ENCODE data around the gene NBEAL2. TPM values are rescaled to one million over a fixed set of nuclear protein-coding genes. Genes with fewer than 3 reads are reported as not detected.
"Not testable (repeated sequence)": the region's sequence is repeated elsewhere in the genome, so short reads cannot be mapped to it uniquely, and the experiment has no call there.

Gene NBEAL2
- total RNA-seq, 1 donor: 92.6 TPM

DNA sequence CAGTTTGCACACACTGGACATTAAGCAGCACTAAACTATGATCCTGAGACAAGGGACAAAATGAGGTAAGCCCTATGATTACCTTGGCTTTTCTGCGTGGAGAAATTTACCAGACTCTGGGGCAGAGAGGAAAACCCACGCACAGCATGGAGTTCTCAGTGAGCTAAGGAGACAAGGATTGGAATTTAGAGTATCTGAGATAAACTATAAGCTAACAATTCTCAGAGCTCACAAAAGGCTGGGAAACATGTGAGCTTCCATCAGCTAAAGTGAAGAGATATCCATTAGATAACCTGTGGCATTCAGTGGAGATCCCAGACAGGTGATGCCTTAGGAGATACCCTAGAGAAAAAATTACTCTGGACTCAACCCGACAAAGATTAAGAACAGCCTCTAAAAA is 48.7 kb downstream of the NBEAL2 start:
- DNase-seq (ENCODE audit: low read depth in 2 of 3, low spot score in 2 of 3): no peak

DNA sequence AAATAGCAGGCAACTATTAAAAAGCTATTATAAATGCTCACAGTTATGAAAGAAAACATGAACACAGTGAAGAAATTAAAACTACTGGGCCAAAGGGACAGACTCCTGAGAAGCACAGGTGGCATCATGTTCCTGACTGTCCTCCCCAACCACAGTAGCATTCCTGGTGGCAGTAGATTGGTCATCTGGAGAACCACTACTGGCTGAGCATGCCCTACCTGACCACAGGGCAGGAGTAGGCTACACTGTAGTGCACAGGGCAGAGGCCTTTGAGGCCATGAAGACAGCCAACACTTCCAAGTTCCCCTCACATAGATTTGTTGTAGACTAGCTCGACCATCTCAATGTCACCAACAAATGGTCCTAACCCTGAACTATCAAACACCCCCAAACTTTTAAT is 49.2 kb downstream of the NBEAL2 start:
- no peak for DNase-seq (ENCODE audit: low read depth in 2 of 3, low spot score in 2 of 3)

DNA sequence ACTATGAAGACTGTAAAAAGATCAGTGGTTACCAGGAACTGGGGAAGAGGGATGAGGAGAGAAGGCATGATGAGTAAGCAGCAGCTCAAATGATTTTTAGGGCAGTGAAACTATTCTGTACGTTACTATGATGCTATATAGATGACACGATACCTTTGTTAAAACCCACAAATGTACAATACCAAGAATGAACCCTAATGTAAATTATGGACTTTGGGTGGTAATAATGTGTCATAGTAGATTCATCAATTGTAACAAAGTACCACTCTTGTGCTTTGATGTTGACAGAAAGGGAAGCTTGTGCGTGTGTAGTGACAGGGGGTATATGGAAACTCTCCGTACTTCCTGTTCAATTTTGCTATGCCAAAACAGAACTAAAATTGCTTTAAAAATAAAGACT is 51.6 kb downstream of the NBEAL2 start:
- DNase-seq (ENCODE audit: low read depth in 2 of 3, low spot score in 2 of 3): not testable (repeated sequence)

DNA sequence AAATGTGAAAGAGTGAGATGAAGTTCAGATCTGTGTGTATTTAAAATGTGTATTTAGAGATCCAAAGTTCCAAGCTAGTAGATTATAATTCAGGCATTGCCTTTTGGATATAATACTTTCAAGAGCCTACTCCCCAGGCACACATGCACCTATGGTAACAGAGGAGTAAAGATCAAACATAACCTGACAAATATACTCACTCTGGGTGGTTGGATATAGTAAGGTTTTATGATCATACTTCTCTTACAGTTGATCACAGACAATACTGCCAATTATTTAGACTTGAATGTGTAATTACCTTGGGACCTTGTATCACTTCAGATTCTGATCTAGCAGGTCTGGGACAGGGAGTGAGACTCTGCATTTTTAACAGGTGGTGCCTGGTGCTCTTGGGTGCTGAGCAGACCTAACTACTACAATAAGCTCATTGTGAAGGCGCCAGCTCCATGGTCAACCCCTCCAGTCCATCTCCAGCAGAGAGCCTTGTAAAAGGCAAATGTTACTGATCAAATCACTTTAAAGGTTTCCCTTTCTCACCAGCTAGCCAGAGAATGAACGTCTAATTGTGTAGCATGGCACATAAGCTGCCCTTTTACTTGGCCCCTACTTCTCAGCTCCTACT is 55.5 kb downstream of the NBEAL2 start:
- DNase-seq (ENCODE audit: low read depth in 2 of 3, low spot score in 2 of 3): no peak

DNA sequence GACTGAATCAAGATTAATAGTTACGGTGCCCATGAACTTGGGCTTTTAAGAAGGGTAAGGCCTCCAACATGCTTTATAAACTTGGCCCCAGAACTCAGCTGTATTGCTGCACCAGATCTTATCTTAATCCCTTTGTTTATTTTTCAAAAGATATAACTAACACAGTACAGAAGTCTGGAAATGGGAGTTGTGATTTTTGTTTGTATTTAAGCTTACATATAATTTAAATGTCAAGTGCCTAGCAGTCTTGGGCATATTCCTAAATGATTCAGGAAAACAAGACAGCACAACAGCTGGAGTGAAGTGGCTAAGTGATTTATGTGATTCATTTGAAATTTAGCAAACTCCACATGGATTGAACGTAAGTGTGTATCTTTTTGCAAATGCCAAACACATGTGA is 56.2 kb downstream of the NBEAL2 start:
- no peak for DNase-seq (ENCODE audit: low read depth in 2 of 3, low spot score in 2 of 3)

DNA sequence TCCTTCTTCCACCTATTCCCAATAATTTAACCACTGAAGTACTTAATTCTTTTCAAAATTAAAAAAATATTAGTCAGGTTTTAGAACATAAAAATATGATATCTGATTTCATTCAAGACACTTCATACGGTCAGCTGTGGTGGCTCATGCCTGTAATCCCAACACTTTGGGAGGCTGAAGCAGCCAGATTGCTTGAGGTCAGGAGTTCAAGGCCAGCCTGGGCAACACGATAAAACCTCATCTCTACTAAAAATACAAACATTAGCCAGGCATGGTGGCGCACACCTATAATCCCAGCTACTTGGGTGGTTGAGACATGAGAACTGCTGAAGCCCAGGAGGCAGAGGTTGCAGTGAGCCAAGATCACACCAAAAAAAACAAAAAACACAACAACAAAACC is 56.7 kb downstream of the NBEAL2 start:
- DNase-seq (ENCODE audit: low read depth in 2 of 3, low spot score in 2 of 3): no peak

DNA sequence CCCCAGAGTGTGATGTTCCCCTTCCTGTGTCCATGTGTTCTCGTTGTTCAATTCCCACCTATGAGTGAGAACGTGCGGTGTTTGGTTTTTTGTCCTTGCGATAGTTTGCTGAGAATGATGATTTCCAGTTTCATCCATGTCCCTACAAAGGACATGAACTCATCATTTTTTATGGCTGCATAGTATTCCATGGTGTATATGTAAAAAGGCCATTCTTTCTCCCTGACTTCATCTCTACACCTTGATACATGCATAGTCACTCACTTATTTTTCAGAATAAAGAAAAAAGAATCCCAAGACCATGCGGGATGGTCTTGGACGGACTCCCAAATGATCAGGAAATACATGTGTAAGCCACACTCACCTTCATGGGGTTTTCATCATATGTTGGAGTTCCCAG is 57.8 kb downstream of the NBEAL2 start:
- not testable (repeated sequence) for DNase-seq (ENCODE audit: low read depth in 2 of 3, low spot score in 2 of 3)

DNA sequence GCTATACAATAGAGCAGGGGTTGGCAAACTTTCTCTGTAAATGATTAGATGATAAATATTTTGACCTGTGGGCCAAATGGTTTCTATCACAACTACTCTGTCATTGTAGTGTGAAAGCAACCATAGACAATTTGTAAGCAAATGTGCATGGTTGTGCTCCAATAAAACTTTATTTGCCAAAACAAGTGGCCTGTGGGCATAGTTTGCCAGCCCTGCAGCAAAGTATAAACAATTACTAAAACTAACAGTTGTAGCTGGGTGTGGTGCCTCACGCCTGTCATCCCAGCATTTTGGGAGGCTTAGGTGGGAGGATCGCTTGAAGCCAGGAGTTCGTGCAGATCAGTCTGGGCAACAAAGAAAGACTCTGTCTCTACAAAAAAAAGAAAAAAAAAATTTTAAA is 61.6 kb downstream of the NBEAL2 start:
- DNase-seq (ENCODE audit: low read depth in 2 of 3, low spot score in 2 of 3): no peak

DNA sequence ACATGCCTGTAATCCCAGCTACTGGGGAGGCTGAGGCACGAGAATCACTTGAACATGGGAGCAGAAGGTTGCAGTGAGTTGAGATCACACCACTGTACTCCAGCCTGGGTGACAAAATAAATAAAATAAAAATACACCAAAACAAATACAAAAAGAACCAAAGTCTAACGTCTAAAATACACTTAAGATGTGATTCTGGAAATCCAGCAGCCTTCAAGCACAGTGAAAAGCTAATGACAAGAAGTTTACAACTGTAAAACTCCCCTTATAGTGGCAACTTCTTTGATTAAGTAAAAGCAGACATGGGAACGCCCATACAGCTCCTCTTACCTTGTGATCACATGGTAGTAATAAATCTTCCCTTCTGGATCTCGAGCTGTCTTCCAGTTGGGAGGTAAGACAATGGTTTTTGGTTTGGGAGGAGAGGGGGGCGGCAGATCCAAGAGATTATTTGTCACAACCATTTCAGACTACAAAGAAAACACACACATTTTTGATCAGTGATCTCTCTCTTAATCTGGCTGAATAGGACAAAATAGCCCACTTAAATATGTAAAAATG is 62.8 kb downstream of the NBEAL2 start:
- no peak for DNase-seq (ENCODE audit: low read depth in 2 of 3, low spot score in 2 of 3)

DNA sequence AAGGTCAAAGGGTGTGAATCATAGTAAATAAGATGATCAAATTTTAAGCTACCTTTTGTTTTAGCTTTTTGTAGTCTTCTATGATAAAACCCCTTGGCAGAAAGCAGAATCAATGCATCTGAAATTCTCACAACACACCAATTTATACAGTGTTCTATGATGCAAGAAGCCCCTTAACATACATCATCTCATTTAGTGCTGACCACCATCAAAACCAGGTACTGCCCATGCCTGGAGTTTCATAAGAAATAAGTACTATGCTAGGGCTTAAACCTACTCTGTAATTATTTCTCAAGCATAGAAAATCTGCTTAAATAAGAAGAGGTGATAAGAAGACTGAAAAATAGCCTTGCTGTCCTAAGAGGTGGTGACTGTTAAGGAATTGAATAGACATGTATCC is 67.6 kb downstream of the NBEAL2 start:
- DNase-seq (ENCODE audit: low read depth in 2 of 3, low spot score in 2 of 3): no peak

DNA sequence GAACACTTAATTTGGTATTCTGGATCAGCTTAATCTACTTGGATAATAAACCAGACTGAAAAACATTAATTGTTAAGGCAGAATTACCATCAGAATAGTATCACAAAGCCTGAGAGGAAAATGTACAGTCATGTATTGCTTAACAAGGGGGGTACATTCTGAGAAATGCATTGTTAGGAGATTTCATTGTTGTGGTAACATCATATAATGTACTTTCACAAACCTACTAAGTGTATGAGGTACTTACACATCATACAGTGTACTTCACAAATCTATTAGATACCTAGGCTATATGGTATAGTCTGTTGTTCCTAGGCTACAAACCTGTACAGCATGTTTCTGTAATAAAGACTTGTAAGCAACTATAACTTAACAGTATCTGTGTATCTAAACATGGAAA is 68.2 kb downstream of the NBEAL2 start:
- DNase-seq (ENCODE audit: low read depth in 2 of 3, low spot score in 2 of 3): no peak

DNA sequence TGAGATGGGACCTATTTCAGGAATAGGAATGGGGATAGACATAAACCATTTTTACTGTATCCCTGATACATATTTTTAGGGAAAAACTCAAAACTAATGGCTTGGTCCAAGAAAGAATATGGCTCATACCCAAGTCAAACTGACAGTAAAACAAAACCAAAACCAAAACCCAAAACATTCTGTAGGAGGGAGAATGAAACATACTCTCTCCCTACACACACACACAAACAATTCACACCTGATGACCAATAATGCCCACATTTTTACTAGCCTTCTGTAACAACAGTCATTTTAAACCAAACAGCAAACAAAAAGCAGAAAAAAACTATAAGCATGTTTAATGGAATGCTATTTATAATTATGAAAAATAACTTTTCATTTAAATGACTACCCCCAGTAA is 74.9 kb downstream of the NBEAL2 start:
- DNase-seq (ENCODE audit: low read depth in 2 of 3, low spot score in 2 of 3): no peak

DNA sequence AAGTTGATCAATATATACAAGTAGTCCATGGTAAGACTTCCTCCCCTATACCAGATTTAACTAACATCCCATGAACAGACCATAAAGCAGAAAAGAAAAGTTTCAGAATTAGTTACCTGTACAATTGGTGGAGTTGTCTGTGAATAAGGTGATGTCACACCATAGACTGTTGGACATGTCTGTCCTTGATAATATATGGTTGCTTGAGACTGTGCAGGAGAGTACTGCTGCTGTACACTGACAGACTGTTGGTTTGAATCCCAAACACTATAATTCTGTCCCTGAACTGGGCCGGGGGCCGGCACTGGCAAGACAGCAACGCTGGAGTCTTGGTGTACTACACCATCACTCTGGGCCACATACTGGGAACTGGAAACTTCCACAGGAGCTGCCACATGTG is 77.2 kb downstream of the NBEAL2 start:
- no peak for DNase-seq (ENCODE audit: low read depth in 2 of 3, low spot score in 2 of 3)

DNA sequence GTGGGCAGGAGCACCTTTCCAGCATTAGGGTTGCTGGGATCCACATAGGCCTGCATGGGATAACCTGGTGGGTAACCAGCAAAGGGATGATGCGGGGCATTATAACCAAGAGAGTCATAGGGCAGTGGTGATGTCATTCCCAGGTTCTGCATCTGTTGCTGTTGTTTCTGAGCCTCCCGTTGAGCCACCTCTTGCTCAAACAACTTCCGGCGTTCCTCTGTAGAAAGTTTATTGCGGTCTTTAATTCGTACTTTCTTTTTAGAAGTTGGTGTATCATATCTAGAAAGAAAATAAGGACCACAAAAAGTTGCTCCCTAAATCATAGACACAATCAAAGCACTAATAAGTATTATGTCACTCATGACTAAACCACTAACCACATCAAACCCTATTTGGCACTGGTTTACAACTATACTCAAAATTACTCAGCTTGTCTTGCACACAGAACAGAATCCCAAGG is 77.8 kb downstream of the NBEAL2 start:
- peak in 1 of 3 donors; percentile 38 for DNase-seq (ENCODE audit: low read depth in 2 of 3, low spot score in 2 of 3)

Small RNA genes lying within 50 kb of the gene (small RNA-seq; reads per million reads assigned to genes)
- gene MRPL57P3: not detected

Other genes starting within 250 kb of the NBEAL2 start
- gene MYL3, start 116.2 kb upstream of the NBEAL2 start, total RNA-seq: not detected
- under 0.01 TPM for gene PTH1R, start 101.9 kb upstream of the NBEAL2 start, total RNA-seq
- gene CCDC12, start 2.9 kb upstream of the NBEAL2 start, total RNA-seq: 41.7 TPM
- 24.2 TPM for gene SETD2, start 184.4 kb downstream of the NBEAL2 start, total RNA-seq